Measurements from ENCODE around the gene EYA4.

Gene EYA4

DNA sequence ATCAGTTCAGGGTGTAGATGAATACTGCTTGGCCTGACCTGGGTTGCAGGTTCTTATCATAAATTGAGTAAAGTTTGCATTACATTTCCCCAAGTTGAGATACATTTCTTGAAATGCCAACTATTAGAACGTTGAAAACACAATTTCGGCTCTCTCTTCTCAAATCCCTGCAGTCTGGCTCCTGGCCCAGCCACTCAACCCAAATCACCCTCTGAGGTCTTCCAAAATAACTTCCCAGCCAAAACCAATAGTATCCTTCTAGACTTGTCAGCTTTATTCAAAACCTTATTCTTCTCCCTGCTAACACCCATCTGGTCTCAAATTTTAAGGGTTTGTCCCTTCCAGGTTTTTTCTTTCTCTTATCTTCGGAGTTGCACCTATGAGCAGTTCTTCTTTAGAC lies 263.6 kb downstream of the EYA4 start:
- peak; percentile 35 for DNase-seq (ENCODE audit: low read depth)
- TF ChIP-seq, protein P1, sequence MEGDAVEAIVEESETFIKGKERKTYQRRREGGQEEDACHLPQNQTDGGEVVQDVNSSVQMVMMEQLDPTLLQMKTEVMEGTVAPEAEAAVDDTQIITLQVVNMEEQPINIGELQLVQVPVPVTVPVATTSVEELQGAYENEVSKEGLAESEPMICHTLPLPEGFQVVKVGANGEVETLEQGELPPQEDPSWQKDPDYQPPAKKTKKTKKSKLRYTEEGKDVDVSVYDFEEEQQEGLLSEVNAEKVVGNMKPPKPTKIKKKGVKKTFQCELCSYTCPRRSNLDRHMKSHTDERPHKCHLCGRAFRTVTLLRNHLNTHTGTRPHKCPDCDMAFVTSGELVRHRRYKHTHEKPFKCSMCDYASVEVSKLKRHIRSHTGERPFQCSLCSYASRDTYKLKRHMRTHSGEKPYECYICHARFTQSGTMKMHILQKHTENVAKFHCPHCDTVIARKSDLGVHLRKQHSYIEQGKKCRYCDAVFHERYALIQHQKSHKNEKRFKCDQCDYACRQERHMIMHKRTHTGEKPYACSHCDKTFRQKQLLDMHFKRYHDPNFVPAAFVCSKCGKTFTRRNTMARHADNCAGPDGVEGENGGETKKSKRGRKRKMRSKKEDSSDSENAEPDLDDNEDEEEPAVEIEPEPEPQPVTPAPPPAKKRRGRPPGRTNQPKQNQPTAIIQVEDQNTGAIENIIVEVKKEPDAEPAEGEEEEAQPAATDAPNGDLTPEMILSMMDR (conservative IDR thresholded peaks at IDR 0.05; ENCODE audit: low read depth, low read length), result no peak
- no peak overlapping the region for H3K4me3 ChIP-seq (ENCODE audit: low read depth, low read length)

DNA sequence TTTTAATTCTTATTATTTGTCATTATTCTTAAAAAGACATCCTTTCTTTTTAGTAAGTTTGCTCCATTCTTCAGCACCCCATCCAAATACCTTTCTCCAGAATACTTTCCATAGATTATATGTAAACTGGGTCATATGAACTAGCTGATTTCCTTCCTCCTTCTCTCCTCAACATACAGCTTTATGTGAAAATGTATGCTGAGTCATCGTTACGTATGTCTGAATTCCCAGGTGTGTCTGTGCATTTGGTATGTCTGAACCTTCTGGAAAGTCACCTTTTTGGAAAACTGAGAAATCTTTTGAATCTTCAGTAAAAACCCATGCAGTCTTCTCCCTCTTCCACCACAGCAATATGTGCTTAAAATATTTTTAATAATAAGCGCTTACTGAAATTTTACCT lies 264.5 kb downstream of the EYA4 start:
- no peak for DNase-seq (ENCODE audit: low read depth)

DNA sequence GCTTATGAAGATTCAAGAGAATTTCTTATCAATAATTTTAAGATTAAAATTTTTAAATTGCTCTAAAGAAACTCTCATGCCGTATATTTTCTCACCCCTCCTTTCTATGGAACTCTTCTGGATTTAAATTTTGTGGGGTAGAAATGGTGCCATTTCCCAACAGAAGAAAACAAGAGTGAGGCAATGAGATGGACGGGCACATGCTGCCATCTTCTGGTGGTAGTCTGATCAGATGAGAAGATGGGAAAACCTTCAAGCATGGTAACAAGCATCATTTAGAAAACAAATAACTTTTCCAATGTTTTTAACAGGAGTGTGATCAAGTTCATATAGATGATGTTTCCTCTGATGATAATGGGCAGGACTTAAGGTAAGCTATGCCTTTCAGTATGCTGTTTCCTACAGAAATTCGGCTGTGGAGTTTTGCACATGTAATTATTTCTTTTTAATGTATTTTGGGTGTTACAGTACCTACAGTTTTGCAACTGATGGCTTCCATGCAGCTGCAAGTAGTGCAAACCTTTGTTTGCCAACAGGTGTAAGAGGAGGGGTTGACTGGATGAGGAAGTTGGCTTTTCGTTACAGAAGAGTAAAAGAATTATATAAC lies 271.4 kb downstream of the EYA4 start:
- H3K4me3 ChIP-seq (ENCODE audit: low read depth, low read length), result no peak overlapping the region
- TF ChIP-seq, protein P1 (conservative IDR thresholded peaks at IDR 0.05; ENCODE audit: low read depth, low read length), result peak; percentile 84

More for the DNA sequence above, 264.5 kb downstream of the EYA4 start:
- H3K4me3 ChIP-seq (ENCODE audit: low read depth, low read length), result no peak overlapping the region
- TF ChIP-seq, protein P1 (conservative IDR thresholded peaks at IDR 0.05; ENCODE audit: low read depth, low read length), result no peak

DNA sequence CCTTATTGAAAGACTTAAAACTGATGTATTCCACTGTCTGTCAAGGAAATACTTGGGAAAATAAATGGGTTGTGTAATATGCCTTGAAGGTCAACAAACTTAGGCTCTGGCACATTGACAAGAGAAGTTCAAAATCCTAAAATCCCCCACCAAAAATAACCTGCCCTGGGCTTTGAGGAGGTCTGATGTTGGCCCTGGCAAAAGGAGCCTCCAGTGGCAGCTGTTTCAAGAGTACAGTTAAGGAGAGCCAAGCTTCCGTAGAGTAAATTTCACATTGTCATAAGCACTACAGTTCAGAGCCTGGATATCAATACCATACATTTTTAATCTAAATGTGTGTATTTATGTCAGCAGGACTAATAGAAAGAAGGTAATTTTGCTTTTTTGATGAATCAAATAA lies 282.7 kb downstream of the EYA4 start:
- DNase-seq (ENCODE audit: low read depth), result no peak
- TF ChIP-seq, protein P1 (conservative IDR thresholded peaks at IDR 0.05; ENCODE audit: low read depth, low read length), result no peak
- H3K4me3 ChIP-seq (ENCODE audit: low read depth, low read length), result no peak overlapping the region

More for the DNA sequence above, 271.4 kb downstream of the EYA4 start:
- DNase-seq (ENCODE audit: low read depth), result peak; percentile 82

DNA sequence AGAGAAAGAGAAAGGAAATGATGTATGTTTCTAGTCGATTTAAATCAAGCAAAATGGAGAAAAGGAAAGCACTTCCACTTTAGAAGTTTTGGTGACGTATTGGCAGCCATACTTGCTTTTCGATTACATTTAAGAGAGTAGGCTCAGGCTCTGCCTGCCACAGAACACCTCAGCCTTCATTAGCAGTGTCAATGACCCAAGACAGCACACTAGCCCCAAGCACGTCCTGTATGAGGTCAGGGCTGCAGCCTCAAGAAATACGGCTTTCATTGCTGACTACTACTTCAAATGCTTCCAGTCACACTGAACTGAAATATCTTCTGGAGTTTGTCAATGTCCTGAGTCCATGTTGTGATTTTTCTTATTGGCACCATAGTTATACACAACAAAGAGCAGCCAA lies 285.3 kb downstream of the EYA4 start:
- TF ChIP-seq, protein P1 (conservative IDR thresholded peaks at IDR 0.05; ENCODE audit: low read depth, low read length), result no peak
- DNase-seq (ENCODE audit: low read depth), result no peak
- H3K4me3 ChIP-seq (ENCODE audit: low read depth, low read length), result no peak overlapping the region

DNA sequence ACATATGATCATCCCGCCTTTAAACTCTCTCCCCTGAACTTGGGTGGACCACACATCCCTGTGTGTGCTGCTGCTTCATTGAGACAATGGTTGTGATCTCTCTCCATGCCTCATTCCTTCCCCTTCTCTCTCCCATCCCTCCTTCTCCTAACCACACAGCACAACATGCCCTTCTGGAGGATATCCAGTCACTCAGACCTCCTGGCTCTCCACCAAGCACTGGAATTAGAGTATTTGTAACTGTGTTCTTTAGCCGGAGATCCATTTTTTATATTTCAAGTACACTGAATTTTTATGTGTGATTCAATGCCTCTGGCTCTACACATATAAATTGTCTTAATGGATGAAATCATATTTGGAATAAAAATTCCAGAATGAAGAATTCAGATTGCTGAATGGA lies 287.4 kb downstream of the EYA4 start:
- no peak for DNase-seq (ENCODE audit: low read depth)
- TF ChIP-seq, protein P1 (conservative IDR thresholded peaks at IDR 0.05; ENCODE audit: low read depth, low read length), result no peak
- H3K4me3 ChIP-seq (ENCODE audit: low read depth, low read length), result no peak overlapping the region

DNA sequence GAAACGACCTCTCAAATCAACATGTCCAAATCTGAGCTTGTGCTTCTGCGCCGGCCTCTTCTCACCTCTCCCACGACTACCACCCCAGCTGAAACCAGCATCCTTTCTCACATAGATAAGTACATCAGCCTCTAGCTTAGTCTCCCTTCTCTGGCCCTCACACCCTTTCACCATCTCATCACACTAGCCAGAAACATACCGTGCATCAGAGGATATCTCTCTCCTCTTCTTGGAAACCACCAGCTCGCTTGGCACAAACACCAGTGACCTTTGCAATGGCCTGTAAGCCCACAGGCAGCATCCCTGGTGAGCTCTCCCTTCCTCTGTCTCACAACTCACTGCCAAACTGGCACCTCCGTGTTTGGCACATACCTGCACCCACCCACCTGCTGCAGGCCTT lies 291.8 kb downstream of the EYA4 start:
- no peak overlapping the region for H3K4me3 ChIP-seq (ENCODE audit: low read depth, low read length)
- DNase-seq (ENCODE audit: low read depth), result no peak

More for the DNA sequence above, 291.8 kb downstream of the EYA4 start:
- TF ChIP-seq, protein P1 (conservative IDR thresholded peaks at IDR 0.05; ENCODE audit: low read depth, low read length), result no peak
